Astrocyte of the cerebellum (primary cell): ENCODE data around the gene PCDH9.

Experiments
- DNase-seq: peaks from one replicate; pipeline ENCODE4 v3.0.0-alpha.2; 2011; ENCODE audit warnings: low read depth
- H3K4me3 ChIP-seq: 2 replicates; pipeline ENCODE4 v1.5.1; 2011; ENCODE audit warnings: mild to moderate bottlenecking, low read depth, low read length, moderate library complexity
- CTCF ChIP-seq: IDR thresholded peaks from 2 replicates; pipeline ENCODE4 v1.5.1; 2012; ENCODE audit warnings: low read length, low read depth, moderate library complexity, mild to moderate bottlenecking; ENCODE audit errors: missing control alignments
- in situ Hi-C: cut with HindIII; loops from 2 replicates; pipeline ENCODE4 v1.10.0; 2017; ENCODE audit warnings: low sequenced_read_pairs

PCDH9 gene

GRCh38 chr13:67267136-67267535 lies 37.0 kb upstream of the PCDH9 start:
- in situ Hi-C loops, result no loop called here
- peak; percentile 56 for DNase-seq
- no peak for TF ChIP-seq CTCF
- H3K4me3 ChIP-seq, result no peak overlapping the region

- H3K4me3 ChIP-seq, result no peak overlapping the region
- DNase-seq, result no peak
- in situ Hi-C loops, result no loop called here
- TF ChIP-seq CTCF, result no peak
Measured at GRCh38 chr13:67259208-67259607, 29.1 kb upstream of the PCDH9 start.

- no peak for TF ChIP-seq CTCF
- H3K4me3 ChIP-seq, result no peak overlapping the region
- in situ Hi-C loops, result no loop called here
- DNase-seq, result no peak
Measured at GRCh38 chr13:67258482-67258881, 28.3 kb upstream of the PCDH9 start.

- in situ Hi-C loops, result no loop called here
- no peak for TF ChIP-seq CTCF
- H3K4me3 ChIP-seq, result no peak overlapping the region
- no peak for DNase-seq
Measured at GRCh38 chr13:67238861-67239260, 8.7 kb upstream of the PCDH9 start.

- DNase-seq, result peak; percentile 32
- in situ Hi-C loops, result no loop called here
- no peak overlapping the region for H3K4me3 ChIP-seq
- peak; percentile 24 for TF ChIP-seq CTCF
Measured at GRCh38 chr13:67238277-67238859, 8.2 kb upstream of the PCDH9 start.

DNA sequence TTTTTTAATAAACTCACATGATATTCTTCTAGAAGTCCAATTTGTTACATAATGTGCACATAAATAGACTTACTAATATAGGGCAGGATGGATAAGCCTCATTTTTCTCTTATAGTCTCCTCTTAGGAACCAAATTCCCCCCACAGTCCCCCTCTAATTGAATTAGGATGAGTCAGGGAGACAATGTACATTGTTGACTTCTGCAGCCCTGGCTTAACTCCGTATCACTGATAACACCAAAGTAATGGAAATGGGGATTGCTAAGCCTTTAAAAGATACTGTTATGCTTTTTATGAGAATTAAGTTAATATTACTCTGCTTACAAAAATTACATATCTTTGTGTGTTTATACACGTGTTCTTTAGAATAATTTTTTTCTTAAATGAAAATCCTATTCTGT lies 5.1 kb upstream of the PCDH9 start:
- DNase-seq, result no peak
- TF ChIP-seq CTCF, result no peak
- H3K4me3 ChIP-seq, result no peak overlapping the region
- in situ Hi-C loops, result no loop called here
